ENCODE data around the gene PARP3.
A peak's percentile ranks its signal among the peaks of the same experiment; 100 is the strongest.

The PARP3 gene

GRCh38 chr3:51966016-51966415 is 23.9 kb downstream of the PARP3 start:
- H3K4me3 ChIP-seq (ENCODE audit: low read depth, low read length): no peak overlapping the region

GRCh38 chr3:51966486-51966885 is 24.3 kb downstream of the PARP3 start:
- no peak overlapping the region for H3K4me3 ChIP-seq (ENCODE audit: low read depth, low read length)

GRCh38 chr3:51966922-51967383 is 24.8 kb downstream of the PARP3 start:
- H3K4me3 ChIP-seq (ENCODE audit: low read depth, low read length): peak overlapping the region; percentile 28

GRCh38 chr3:51967384-51968169 is 25.4 kb downstream of the PARP3 start, which contains the start of gene PCBP4:
Gene PCBP4 (minus strand): TSS chr3:51967454. CDS start chr3:51961240, 6,214 bp downstream.
- peak within 1 kb of the TSS; percentile 56 for H3K4me3 ChIP-seq (ENCODE audit: low read depth, low read length)

- peak overlapping the region; percentile 56 for H3K4me3 ChIP-seq (ENCODE audit: low read depth, low read length)
Measured at GRCh38 chr3:51968170-51968775, 26.1 kb downstream of the PARP3 start.

GRCh38 chr3:51968883-51969678 is 26.9 kb downstream of the PARP3 start:
- no peak overlapping the region for H3K4me3 ChIP-seq (ENCODE audit: low read depth, low read length)

GRCh38 chr3:51969841-51970240 is 27.7 kb downstream of the PARP3 start:
- H3K4me3 ChIP-seq (ENCODE audit: low read depth, low read length): no peak overlapping the region

- H3K4me3 ChIP-seq (ENCODE audit: low read depth, low read length): no peak overlapping the region
Measured at GRCh38 chr3:51970606-51971300, 28.6 kb downstream of the PARP3 start.

GRCh38 chr3:51971350-51971749 is 29.2 kb downstream of the PARP3 start:
- no peak overlapping the region for H3K4me3 ChIP-seq (ENCODE audit: low read depth, low read length)

- H3K4me3 ChIP-seq (ENCODE audit: low read depth, low read length): peak overlapping the region; percentile 13
Measured at GRCh38 chr3:51974277-51974962, 32.3 kb downstream of the PARP3 start.

GRCh38 chr3:51974963-51975851 is 33.0 kb downstream of the PARP3 start, which contains the start of gene ABHD14A:
Gene ABHD14A (plus strand): TSS chr3:51975064. CDS start chr3:51975136, 72 bp downstream.
- H3K4me3 ChIP-seq (ENCODE audit: low read depth, low read length): peak within 1 kb of the TSS; percentile 50

GRCh38 chr3:51975852-51976549 is 33.8 kb downstream of the PARP3 start:
- no peak overlapping the region for H3K4me3 ChIP-seq (ENCODE audit: low read depth, low read length)

- H3K4me3 ChIP-seq (ENCODE audit: low read depth, low read length): no peak overlapping the region
Measured at GRCh38 chr3:51977446-51978142, 35.4 kb downstream of the PARP3 start.

- no peak overlapping the region for H3K4me3 ChIP-seq (ENCODE audit: low read depth, low read length)
Measured at GRCh38 chr3:51978143-51978502, 36.0 kb downstream of the PARP3 start.

GRCh38 chr3:51980253-51980652 is 38.1 kb downstream of the PARP3 start:
- no peak overlapping the region for H3K4me3 ChIP-seq (ENCODE audit: low read depth, low read length)

GRCh38 chr3:51982352-51982837 is 40.2 kb downstream of the PARP3 start:
- H3K4me3 ChIP-seq (ENCODE audit: low read depth, low read length): peak overlapping the region; percentile 55

- H3K4me3 ChIP-seq (ENCODE audit: low read depth, low read length): peak within 1 kb of the TSS; percentile 55
Measured at GRCh38 chr3:51982838-51983577, 40.8 kb downstream of the PARP3 start, which contains the start of gene ACY1. Gene ACY1 (plus strand): TSS chr3:51983535. CDS start chr3:51984065, 530 bp downstream.

Measured in iPS-11a (cell line).